ENCODE results near the gene WNT2.

DNA sequence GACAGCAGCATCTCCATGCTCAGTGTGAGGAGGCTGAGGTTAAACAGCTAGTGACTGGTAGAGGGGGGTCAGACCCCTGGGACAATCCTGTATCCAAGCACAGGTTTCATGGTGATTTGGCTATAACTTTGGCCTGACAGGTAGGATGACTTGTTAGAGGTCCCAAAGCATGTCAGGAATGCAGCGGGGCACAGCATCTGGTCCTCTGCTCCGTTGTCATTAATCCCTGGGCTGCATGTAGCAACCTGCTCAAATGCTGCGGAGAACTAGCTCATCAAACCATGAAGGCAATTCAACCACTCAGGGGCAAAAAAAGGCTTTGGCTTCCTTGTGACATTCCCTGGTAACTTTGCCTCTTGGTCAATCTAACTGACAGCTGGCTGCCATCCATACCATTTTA lies 26.8 kb downstream of the WNT2 start:
- TF ChIP-seq, protein P1, sequence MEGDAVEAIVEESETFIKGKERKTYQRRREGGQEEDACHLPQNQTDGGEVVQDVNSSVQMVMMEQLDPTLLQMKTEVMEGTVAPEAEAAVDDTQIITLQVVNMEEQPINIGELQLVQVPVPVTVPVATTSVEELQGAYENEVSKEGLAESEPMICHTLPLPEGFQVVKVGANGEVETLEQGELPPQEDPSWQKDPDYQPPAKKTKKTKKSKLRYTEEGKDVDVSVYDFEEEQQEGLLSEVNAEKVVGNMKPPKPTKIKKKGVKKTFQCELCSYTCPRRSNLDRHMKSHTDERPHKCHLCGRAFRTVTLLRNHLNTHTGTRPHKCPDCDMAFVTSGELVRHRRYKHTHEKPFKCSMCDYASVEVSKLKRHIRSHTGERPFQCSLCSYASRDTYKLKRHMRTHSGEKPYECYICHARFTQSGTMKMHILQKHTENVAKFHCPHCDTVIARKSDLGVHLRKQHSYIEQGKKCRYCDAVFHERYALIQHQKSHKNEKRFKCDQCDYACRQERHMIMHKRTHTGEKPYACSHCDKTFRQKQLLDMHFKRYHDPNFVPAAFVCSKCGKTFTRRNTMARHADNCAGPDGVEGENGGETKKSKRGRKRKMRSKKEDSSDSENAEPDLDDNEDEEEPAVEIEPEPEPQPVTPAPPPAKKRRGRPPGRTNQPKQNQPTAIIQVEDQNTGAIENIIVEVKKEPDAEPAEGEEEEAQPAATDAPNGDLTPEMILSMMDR (IDR thresholded peaks at IDR 0.05; ENCODE audit: poor library complexity, severe bottlenecking), result no peak
- TF ChIP-seq EZH2 (IDR thresholded peaks at IDR 0.05; ENCODE audit: borderline replicate concordance, insufficient read depth, low read length, poor library complexity, severe bottlenecking) (no peak), RAD21 (conservative IDR thresholded peaks at IDR 0.05) (no peak), EP300 (conservative IDR thresholded peaks at IDR 0.05; ENCODE audit: poor library complexity, severe bottlenecking) (no peak), SMC3 (conservative IDR thresholded peaks at IDR 0.05; ENCODE audit: poor library complexity) (no peak), TAF1 (IDR thresholded peaks at IDR 0.05; ENCODE audit: low read depth) (no peak), MXI1 (conservative IDR thresholded peaks at IDR 0.05; ENCODE audit: poor library complexity, severe bottlenecking) (no peak), POLR2AphosphoS5 (IDR thresholded peaks at IDR 0.05) (no peak)
